Mesothelial cell of epicardium (in vitro differentiated cells): ENCODE data around the gene SLC26A5. TPM values are rescaled to one million over a fixed set of nuclear protein-coding genes. Genes with fewer than 3 reads are reported as not detected.

Experiments
- DNase-seq, 2 experiments: peaks; one replicate each; pipeline ENCODE4 v3.0.0; 2021; ENCODE audit warnings: low spot score in 2 of 2; ENCODE audit not compliant: unreplicated experiment in 2 of 2
- H3K27ac Mint-ChIP-seq: 2 replicates; pipeline ENCODE4 v1.8.0; 2021; ENCODE audit warnings: mixed read lengths
- H3K27me3 Mint-ChIP-seq: 2 replicates; pipeline ENCODE4 v1.8.0; 2021; ENCODE audit warnings: low read depth, mixed read lengths
- H3K36me3 Mint-ChIP-seq: 2 replicates; pipeline ENCODE4 v1.8.0; 2021; ENCODE audit warnings: mixed read lengths
- H3K4me1 Mint-ChIP-seq: 2 replicates; pipeline ENCODE4 v1.8.0; 2021; ENCODE audit warnings: mixed read lengths
- H3K4me3 Mint-ChIP-seq: 2 replicates; pipeline ENCODE4 v1.8.0; 2021; ENCODE audit warnings: mild to moderate bottlenecking, moderate library complexity, mixed read lengths
- H3K9me3 Mint-ChIP-seq: 2 replicates; pipeline ENCODE4 v1.8.0; 2021; ENCODE audit warnings: mixed read lengths
- total RNA-seq: library from RNA; stranded (reverse); gene quantifications from 3 replicates; pipeline ENCODE4 v1.2.1, GENCODE V29; 2021
- TF ChIP-seq, protein P1 (sequence below): fragments of 200-600 bp; sonication (generic); IDR thresholded peaks from one replicate; pipeline ENCODE4 v1.5.0; 2021; ENCODE audit warnings: antibody characterized with exemption; ENCODE audit not compliant: unreplicated experiment

SLC26A5 gene
- total RNA-seq, 1 donor from 2014 or later, result not detected

DNA sequence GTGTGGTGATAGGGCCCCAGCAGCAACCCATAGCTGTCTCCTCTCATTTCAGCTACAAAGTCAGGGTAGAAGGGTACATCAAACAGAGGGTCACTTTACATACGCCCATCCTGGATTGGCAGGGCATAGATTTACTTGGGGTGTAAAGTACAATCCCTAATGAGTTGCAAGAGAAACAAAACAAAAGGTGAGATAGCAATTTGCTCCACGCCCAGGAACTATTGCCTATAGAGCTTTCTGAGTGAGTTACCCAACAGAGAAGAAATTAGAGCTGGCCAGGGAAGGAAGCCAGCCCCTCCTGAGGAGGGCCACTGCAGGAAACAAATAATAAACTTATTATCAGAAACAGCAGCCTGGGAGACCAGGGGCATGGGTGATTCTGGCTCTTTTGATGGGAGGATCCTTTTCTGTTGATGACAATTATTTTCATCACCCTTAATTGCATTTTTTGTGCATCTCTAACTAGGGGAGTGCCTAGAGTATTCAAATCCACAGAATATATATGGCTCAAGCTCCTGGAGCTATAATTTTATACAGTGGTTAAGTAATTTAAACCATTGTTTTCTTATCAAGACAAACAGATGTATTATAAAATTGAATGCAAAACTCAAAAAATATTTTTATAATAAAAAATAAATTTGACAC lies 47.4 kb downstream of the SLC26A5 start:
- no peak overlapping the region for H3K27ac Mint-ChIP-seq
- no peak for DNase-seq
- no peak overlapping the region for H3K4me3 Mint-ChIP-seq
- TF ChIP-seq, protein P1, sequence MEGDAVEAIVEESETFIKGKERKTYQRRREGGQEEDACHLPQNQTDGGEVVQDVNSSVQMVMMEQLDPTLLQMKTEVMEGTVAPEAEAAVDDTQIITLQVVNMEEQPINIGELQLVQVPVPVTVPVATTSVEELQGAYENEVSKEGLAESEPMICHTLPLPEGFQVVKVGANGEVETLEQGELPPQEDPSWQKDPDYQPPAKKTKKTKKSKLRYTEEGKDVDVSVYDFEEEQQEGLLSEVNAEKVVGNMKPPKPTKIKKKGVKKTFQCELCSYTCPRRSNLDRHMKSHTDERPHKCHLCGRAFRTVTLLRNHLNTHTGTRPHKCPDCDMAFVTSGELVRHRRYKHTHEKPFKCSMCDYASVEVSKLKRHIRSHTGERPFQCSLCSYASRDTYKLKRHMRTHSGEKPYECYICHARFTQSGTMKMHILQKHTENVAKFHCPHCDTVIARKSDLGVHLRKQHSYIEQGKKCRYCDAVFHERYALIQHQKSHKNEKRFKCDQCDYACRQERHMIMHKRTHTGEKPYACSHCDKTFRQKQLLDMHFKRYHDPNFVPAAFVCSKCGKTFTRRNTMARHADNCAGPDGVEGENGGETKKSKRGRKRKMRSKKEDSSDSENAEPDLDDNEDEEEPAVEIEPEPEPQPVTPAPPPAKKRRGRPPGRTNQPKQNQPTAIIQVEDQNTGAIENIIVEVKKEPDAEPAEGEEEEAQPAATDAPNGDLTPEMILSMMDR, result no peak
- no peaks in the 10 kb centered on the region for H3K4me1 Mint-ChIP-seq
- no peaks in the 10 kb centered on the region for H3K36me3 Mint-ChIP-seq
- H3K27me3 Mint-ChIP-seq, result peaks cover 24% of the 10 kb centered on the region
- peaks cover 7% of the 10 kb centered on the region for H3K9me3 Mint-ChIP-seq

DNA sequence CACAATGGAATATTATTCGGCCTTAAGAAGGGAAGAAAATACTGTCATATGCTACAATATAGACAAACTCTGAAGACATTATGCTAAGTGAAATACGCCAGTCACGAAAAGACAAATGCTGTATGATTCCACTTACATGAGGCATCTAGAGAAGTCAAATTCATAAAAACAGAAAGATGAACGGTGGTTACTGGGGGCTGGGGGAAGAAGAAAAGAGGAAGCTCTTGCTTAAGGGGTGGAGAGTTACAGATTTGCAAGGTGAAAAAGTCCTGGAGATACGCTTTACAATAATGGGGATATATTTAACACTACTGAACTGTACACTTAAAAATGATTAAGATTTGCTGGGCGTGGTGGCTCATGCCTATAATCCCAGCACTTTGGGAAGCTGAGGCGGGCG lies 49.5 kb downstream of the SLC26A5 start:
- Mint-ChIP-seq H3K36me3 (no peaks in the 10 kb centered on the region), H3K4me1 (no peaks in the 10 kb centered on the region), H3K9me3 (no peaks in the 10 kb centered on the region), H3K27me3 (peaks cover 9% of the 10 kb centered on the region), H3K4me3 (no peak overlapping the region), H3K27ac (no peak overlapping the region)
- no peak for DNase-seq
- TF ChIP-seq, protein P1, result no peak

DNA sequence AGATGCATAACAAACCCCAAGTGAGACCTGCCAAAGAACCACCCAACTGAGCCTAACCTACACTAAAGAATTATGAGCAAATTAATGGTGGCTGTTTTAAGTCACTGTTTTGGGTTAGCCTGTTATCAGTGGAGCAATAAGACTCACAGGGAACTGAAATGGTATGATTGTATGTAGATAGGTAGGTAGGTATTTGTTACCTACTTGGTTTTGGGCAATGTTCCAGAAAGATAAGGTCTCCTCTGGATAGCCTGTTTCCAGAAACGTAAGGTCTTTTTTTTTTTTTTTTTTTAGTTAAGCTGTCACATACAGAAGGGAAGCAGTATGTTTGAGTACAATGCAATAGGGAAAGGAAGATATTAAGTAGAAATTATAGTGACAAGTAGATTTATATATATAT lies 50.9 kb downstream of the SLC26A5 start:
- no peaks in the 10 kb centered on the region for H3K4me1 Mint-ChIP-seq
- H3K9me3 Mint-ChIP-seq, result no peaks in the 10 kb centered on the region
- TF ChIP-seq, protein P1, result no peak
- H3K27me3 Mint-ChIP-seq, result peaks cover 8% of the 10 kb centered on the region
- DNase-seq, result no peak
- H3K36me3 Mint-ChIP-seq, result no peaks in the 10 kb centered on the region
- H3K4me3 Mint-ChIP-seq, result no peak overlapping the region
- no peak overlapping the region for H3K27ac Mint-ChIP-seq

DNA sequence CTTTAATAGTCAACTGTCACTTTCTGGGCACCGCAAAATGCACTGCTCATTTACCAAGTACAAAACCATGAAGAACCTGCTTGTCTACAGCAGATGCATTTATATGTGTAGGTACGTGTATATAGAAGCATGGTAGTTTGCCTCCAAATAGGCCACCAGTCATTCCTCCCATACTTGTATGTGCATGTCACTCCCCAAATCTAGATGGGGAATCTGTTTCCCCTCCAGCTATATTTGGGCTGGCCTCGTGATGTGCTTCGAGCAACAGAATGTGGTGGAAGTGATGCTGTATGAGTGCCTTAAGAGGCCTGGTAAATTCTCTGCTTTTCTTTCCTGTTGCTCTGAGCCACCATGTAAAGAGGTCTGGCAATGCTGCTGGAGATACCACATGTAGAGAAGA lies 51.4 kb downstream of the SLC26A5 start:
- no peak for DNase-seq

DNA sequence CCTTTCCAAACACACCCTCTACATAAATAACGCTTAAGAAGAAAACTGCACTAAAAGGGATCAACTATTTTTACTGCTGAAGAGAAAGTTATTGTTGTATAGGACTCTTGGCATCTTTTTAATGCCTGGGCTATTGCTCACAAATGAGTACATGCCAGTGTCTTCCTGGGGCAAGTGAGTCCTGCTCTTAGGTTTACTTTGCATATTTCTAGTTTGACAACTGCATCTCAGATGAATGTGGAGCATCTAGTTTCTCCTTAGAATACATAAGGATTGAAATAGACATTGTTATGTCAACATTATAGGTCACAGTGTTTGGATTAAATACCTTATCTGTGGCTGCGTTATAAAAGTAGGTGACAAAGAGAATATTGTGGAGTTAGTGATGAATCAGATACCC lies 54.0 kb downstream of the SLC26A5 start:
- TF ChIP-seq, protein P1, result no peak
- Mint-ChIP-seq H3K27me3 (peaks cover 21% of the 10 kb centered on the region), H3K4me3 (no peak overlapping the region), H3K4me1 (no peaks in the 10 kb centered on the region), H3K36me3 (no peaks in the 10 kb centered on the region), H3K9me3 (no peaks in the 10 kb centered on the region), H3K27ac (no peak overlapping the region)
- no peak for DNase-seq

More for the DNA sequence above, 51.4 kb downstream of the SLC26A5 start:
- no peaks in the 10 kb centered on the region for H3K36me3 Mint-ChIP-seq
- TF ChIP-seq, protein P1, result no peak
- peaks cover 10% of the 10 kb centered on the region for H3K27me3 Mint-ChIP-seq
- no peaks in the 10 kb centered on the region for H3K4me1 Mint-ChIP-seq
- no peaks in the 10 kb centered on the region for H3K9me3 Mint-ChIP-seq
- no peak overlapping the region for H3K4me3 Mint-ChIP-seq
- H3K27ac Mint-ChIP-seq, result no peak overlapping the region

DNA sequence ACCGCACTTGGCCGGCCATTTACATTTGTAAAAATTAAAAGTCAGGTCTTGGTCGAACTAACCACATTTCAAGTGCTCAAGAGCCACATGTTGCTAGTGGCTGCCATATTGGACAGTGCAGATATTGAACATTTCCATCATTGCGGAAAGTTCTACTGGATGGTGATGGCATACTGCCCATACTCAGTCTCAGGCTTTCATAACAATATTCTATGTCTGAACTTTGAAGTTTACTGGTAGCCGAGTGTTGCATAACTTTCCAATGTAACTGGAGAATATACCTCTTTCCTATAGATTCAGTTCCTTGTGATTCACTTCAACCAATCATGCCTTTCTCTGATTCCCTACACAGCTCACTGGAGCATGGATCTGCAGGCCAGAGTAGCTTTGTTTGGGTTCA lies 54.9 kb downstream of the SLC26A5 start:
- H3K27me3 Mint-ChIP-seq, result peaks cover 23% of the 10 kb centered on the region
- no peaks in the 10 kb centered on the region for H3K4me1 Mint-ChIP-seq
- no peak for DNase-seq
- H3K27ac Mint-ChIP-seq, result no peak overlapping the region
- no peaks in the 10 kb centered on the region for H3K9me3 Mint-ChIP-seq
- no peaks in the 10 kb centered on the region for H3K36me3 Mint-ChIP-seq
- TF ChIP-seq, protein P1, result no peak
- H3K4me3 Mint-ChIP-seq, result no peak overlapping the region
